ENCODE data around the gene GLDN.

GLDN gene

DNA sequence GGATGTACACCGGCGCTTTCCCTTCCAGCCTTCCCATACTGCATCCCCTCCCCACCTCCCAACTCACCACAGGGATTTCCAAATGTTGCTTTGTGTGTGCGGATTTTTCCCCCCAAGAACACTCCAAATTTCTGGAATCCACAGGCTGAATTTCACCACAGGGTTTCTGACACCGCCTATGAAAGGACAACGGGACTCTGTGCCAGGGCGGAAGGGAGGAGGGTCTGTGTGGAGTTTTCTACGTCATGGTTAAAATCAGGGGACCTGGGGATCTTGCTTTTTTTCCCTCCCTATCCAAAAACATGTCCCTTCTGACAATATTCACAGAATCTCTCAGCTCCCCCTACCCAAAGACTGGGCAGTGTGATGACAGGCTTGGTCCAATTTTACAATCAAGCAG is 17.7 kb upstream of the GLDN start:
- no peak for DNase-seq

- no peak for DNase-seq
These were observed 16.3 kb upstream of the GLDN start for GRCh38 chr15:51325167-51325566.

- no peak for DNase-seq
These were observed 14.4 kb upstream of the GLDN start for GRCh38 chr15:51327081-51327480.

DNA sequence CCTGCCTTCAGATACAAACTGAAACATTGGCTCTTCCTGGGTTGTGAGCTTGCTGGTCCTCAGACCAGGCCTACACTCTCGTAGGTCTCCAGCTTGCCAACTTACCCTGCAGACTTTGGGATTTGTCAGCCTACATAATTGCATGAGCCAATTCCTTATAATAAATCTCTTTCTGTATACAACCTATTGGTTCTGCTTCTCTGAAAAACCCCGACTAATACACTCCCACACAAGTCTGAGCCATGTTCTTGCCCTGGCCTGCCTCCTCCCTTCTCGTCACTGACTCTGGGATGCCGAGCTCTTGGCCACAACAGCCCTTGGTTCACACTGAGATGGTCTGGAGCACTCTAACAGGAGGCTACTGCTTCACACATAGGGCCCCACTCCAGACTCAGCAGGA is 12.5 kb upstream of the GLDN start:
- DNase-seq = no peak

GRCh38 chr15:51331141-51331540 is 10.3 kb upstream of the GLDN start:
- no peak for DNase-seq

DNA sequence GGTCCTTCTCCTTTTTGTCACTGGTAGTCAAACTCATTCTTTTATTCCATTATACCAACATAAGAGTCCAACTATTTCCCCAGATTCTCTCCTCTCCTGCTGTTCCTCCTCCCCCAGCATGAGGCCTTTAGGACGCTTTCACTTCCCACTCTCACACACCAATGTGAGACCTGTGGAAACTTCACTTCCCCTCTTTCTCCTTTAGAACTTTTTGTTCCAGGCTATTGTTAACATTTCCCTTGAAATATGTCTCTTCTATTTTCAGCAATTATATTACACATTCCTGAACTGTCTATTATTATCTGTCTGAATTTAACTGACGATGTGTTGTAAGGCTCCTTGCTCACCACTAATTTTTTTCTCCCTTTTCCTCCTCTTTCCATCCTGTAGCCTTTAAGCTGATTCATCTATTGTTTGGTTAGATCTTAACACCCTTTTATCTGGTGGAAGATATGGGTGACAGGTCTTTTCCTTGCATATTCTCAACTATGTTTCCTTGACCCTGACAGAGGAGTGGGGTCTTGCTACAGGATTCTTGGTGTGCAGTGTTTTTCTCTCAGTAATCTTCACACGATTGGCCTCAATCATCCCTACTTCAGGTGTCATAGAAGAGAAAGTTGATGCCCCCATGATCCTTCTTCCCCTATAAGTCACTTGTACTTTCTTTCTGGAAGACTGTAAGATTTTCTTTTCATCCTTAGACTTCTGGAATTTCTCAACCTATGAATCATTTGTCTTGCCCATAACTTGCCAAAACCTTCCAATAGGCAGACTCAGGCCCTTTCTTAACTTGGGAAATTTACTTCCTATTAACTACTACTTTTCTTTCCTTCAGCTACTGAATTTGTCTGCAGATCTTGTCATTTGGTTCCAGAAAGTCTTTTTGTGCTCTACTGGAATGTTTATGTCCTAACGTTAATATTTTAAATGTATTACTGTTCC is 9.0 kb upstream of the GLDN start:
- DNase-seq = no peak

- DNase-seq = no peak
These were observed 7.9 kb upstream of the GLDN start for GRCh38 chr15:51333571-51333970.

- no peak for DNase-seq
These were observed 7.4 kb upstream of the GLDN start for GRCh38 chr15:51334011-51334451.

DNA sequence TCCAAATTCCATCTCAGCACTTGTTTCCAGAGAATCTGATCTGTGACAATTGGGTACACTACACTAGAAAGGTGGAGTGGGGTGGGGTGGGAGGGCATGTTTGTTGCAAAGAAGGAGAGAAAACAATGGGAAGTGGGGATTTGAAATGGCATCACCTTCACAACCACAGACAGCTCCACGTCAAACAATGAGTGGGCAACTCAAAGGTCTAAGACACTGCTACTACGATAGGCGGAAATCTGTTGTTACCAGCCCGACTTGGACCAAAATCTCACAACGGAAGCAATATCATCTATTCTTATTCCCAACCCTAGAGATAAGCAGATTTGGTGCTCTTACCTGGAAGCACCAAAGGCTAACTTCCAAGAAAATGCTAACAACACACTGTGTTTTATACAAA is 6.4 kb upstream of the GLDN start:
- DNase-seq = no peak

DNA sequence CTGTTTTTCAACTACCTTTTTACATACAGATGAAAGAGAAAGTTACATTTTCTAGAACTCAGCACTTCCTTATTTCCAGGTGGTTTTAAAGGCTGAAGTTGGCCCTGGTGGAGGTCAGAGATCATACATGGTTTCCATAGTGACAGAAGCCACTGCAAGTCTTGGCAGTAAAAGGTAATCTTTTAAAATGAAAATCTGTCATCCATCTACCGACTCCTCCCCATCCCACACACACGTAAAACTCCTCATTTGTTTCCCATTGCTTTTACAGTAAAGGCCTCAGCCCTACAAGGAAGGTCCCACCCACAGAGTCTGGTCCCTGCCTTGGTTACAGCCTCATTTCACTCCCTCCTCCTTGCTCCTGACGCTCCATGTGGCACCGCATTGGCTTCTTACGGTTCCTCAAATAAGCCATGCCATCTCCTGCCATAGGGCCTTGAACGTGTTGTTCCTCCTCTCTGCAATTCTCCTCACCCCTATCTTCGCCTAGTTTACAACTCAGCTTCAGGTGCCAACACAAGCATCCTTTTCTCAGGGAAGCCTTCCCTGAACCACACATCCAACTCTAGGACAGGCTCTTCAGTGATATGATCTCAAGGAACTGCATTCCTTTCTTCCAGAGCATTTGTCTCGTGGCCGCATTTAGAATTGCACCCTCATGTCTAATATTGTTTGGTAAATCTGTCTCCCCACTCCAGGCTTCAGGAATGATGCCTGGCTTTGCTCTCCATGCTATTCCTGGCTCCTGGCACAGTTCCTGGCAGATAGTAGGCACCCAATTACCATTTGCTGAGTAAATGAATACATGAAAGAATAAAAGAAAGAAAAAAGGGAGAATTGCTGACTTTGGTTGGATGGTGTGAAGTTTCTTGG is 5.7 kb upstream of the GLDN start:
- DNase-seq = no peak

GRCh38 chr15:51338496-51338895 is 3.0 kb upstream of the GLDN start, which contains the start of gene CYP19A1:
Gene CYP19A1, minus strand, starts transcription at chr15:51338596. Its CDS starts 95,684 bp downstream, at chr15:51242912.
- no peak for DNase-seq

DNA sequence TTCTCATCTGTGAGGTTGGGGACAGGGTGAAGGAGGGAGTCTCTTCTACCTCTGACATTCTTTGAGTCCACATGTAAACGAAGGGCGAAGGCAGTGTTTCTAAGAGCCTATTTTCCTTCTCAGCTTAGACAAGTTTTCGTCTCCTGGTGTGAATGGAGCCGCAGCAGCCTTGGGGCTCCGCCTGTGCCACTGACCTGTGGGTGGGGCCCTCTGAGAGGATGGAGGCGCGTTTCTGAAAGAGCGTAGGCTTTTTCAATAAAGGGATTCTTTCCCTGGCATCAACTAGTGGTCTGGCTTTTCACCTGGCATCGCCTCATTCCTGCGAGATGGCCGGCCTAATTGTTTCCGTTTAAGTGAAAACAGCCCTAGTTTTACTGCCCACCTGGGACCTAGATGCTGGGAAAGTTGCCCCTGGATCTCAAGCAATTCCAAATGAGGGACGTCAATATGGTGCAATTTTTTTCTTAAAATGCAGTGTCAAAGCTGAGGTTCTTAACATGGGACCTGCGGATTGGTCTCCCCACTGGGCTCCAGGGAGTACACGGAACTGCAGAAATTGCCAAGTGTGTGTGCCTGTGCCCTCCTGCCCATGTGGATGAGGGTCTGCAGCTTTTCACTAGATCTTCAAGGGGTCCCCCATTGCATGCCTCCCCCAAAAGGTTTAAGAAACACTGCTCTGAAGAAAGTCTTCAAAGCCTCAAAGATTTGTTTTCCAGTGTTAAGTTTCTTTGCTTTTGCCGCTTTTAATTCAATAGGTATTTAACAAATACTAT is 958 bp downstream of the GLDN start:
- no peak for DNase-seq

DNA sequence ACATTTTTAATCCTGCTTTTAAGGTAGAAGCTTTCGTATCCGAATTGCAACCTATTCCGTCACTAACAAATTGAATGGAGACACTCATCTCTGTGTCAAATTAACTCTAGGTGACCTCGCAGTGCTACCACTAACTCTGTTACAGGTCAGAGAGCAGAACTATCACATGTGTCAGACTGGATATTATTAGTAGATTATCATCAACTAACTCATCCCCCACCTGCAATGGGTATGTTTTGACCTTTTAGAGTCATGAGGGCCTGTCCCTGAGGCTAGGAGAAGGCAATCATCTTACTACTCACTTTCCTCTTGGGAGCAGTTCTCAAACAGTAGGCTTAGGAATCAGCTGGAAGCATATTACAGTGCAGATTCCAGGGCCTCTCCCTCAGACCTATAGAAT is 2.0 kb downstream of the GLDN start:
- DNase-seq = no peak

- DNase-seq = no peak
These were observed 4.7 kb downstream of the GLDN start for GRCh38 chr15:51346136-51346535.

DNA sequence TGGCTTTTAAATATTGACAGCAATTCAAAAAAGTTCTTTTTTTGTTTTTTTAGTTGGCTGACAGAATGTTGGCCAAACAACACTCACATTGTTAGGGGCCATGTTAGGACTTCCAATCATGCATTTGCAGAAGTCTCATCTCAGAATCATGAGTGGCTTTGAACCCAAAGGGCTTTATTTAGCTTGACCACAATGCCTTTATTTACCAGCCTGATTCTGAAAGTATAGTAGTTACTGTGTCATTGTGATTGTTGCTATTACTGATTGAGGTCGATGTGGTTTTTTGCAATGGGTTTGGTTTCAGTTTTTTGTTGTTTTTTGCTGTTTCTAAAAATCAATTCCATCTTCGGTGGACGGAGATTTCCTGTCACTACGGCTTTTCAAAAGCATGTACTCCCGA is 7.2 kb downstream of the GLDN start:
- peak; percentile 32 for DNase-seq

DNA sequence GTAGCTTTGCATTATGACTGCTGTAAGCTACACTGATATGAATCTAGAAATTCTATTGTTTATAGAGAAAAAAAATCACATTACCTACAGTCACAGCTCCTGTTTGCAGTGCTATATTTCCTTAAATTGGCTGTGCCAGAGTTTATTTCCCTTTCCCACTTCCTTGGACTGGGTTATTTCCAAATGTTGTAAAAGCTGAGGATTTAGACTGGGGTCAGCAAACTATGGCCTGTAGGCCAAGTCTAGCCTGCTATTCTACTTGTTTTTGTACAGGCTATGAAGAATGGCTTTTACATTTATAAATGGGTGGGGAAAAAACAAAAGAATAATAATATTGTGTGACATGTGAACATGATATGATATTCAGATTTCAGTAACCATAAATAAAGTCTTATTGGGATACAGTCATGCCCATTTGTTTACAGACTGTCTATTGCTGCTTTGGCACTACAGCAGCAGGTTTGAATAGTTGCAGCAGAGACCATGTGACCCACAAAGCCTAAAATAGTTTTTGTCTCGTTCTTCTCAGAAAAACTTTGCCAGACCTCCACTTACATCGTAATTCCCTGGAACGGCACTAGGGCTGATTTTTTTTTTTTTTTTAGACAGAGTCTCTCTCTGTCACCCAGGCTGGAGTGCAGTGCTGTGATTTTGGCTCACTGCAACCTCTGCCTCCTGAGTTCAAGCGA is 7.8 kb downstream of the GLDN start:
- no peak for DNase-seq

GRCh38 chr15:51350723-51351122 is 9.3 kb downstream of the GLDN start:
- no peak for DNase-seq

GRCh38 chr15:51353976-51354375 is 12.5 kb downstream of the GLDN start:
- DNase-seq = no peak

DNA sequence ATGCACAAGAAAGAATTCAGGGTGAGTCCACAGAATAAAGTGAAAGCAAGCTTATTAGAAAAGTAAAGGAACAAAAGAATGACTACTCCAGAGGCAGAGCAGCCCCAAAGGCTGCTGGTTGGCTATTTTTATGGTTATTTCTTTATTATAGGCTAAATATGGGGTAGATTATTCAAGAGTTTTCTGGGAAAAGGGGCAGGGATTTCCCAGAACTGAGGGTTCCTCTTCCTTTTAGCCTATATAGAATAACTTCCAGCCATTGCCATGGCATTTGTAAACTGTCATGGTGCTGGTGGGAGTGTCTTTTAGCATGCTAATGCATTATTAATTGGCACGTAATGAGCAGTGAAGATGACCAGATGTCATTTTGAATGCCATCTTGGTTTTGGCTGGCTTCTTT is 13.6 kb downstream of the GLDN start:
- no peak for DNase-seq

DNA sequence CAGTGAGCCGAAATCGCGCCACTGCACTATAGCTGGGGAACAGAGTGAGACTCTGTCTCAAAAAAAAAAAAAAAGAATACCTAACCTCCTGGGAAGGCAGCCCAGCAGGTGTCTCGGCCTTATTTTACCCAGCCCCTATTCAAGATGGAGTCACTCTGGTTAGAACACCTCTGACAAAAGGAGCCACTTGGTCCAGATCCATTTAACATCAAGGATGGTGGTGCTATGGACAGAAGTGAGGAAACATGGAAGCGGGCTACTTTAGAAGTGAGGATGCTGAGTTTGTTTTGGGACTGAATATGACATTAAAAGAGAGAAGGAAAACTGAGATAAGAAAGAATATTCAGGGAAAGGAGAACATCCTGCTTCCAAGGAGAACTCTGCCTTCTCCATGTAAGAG is 14.7 kb downstream of the GLDN start:
- DNase-seq = no peak

DNA sequence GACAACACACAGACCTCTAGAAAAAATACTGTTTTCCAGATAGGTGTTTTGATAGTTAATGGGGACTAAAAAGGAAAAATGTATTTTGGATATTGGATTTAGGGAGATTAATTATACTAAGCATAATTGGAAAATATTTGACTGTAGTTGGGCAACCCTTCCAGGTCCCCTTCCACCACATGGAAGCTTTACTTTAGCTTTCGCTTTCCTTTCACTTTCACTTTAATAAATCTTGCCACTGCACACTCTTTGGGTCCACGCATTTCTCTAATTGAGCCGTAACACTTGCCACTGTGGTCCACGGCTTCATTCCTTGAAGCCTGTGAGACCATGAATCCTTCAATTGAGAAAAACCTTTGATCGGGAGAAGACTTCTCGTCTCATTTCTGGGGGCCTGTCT is 15.5 kb downstream of the GLDN start:
- no peak for DNase-seq

GRCh38 chr15:51359981-51360380 is 18.5 kb downstream of the GLDN start:
- DNase-seq = no peak
